Smooth muscle cell of the pulmonary artery (primary cell): ENCODE measurements around the gene AR. TPM values are rescaled to one million over a fixed set of nuclear protein-coding genes. Genes with fewer than 3 reads are reported as not detected.

Source experiments
- total RNA-seq: library from RNA; depleted of rRNA; stranded (reverse); fragments of >200 nt; gene quantifications from 2 replicates; pipeline ENCODE4 v1.2.3, GENCODE V29; 2014

AR gene
- total RNA-seq = 7.3 and 7.6 TPM in 2 replicates

DNA sequence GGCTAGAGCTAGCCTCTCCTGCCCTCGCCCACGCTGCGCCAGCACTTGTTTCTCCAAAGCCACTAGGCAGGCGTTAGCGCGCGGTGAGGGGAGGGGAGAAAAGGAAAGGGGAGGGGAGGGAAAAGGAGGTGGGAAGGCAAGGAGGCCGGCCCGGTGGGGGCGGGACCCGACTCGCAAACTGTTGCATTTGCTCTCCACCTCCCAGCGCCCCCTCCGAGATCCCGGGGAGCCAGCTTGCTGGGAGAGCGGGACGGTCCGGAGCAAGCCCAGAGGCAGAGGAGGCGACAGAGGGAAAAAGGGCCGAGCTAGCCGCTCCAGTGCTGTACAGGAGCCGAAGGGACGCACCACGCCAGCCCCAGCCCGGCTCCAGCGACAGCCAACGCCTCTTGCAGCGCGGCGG lies at the start of gene AR:
TSS of gene AR (plus strand) at position 204 of the 400 bp plus-strand sequence. CDS start 1,126 bp downstream, outside the sequence.

